Parathyroid adenoma (tissue), 2 donors: Measurements from ENCODE around the gene IFIT5.

Experiments
- H2AFZ ChIP-seq: fragments of 300-600 bp; sonication (generic); one replicate; pipeline ENCODE4 v1.7.0; 2017; ENCODE audit warnings: antibody characterized with exemption, mild to moderate bottlenecking
- H3K27ac ChIP-seq: fragments of 300-600 bp; sonication (generic); one replicate; pipeline ENCODE4 v1.7.0; 2017
- H3K27me3 ChIP-seq: fragments of 300-600 bp; sonication (generic); one replicate; pipeline ENCODE4 v1.7.0; 2017; ENCODE audit warnings: low read length; ENCODE audit not compliant: control insufficient read depth, insufficient read depth
- H3K36me3 ChIP-seq: fragments of 300-600 bp; sonication (generic); one replicate; pipeline ENCODE4 v1.7.0; 2017; ENCODE audit warnings: low read length; ENCODE audit not compliant: control insufficient read depth, insufficient read depth
- H3K4me1 ChIP-seq: fragments of 300-600 bp; sonication (generic); one replicate; pipeline ENCODE4 v1.7.0; 2017; ENCODE audit warnings: control low read depth
- H3K4me2 ChIP-seq: fragments of 300-600 bp; sonication (generic); one replicate; pipeline ENCODE4 v1.7.0; 2017; ENCODE audit warnings: low read length
- H3K4me3 ChIP-seq: fragments of 300-600 bp; sonication (generic); one replicate; pipeline ENCODE4 v1.7.0; 2017; ENCODE audit warnings: low read depth, low read length
- H3K79me2 ChIP-seq: fragments of 300-600 bp; sonication (generic); one replicate; pipeline ENCODE4 v1.7.0; 2017; ENCODE audit warnings: control low read depth
- H3K9ac ChIP-seq: fragments of 300-600 bp; sonication (generic); one replicate; pipeline ENCODE4 v1.7.0; 2017; ENCODE audit warnings: mild to moderate bottlenecking
- H3K9me3 ChIP-seq: fragments of 300-600 bp; sonication (generic); one replicate; pipeline ENCODE4 v1.7.0; 2017; ENCODE audit warnings: low read length; ENCODE audit not compliant: control insufficient read depth
- TF ChIP-seq, protein P1 (sequence below): fragments of 300-600 bp; sonication (generic); IDR thresholded peaks from one replicate; pipeline ENCODE4 v1.7.0; 2017; ENCODE audit warnings: antibody characterized with exemption, mild to moderate bottlenecking
- donor health status: primary hyperparathyroidism.

Gene IFIT5

DNA sequence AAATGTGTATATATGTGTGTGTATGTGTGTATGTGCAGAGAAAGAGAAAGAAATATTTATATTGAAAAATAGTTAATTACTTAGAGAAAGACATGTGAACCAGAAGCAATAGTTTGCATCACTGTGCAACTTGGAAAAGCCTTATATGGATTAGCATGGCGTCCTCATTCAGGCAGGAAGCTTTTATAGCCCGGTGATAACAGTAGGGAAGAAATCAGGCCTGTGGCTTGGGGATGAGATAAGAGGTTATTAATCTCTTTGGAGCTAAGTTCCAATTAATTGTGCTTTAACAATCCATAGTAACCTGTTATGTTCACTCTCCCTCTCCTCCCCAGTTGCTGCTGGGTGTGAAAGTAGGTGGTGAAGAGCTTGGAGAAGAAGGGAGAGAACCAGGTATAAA lies 36.5 kb downstream of the IFIT5 start:
- Histone ChIP-seq H3K9me3 (no peaks in the 10 kb centered on the region), H3K27me3 (no peaks in the 10 kb centered on the region), H3K27ac (no peak overlapping the region), H3K9ac (no peak overlapping the region), H3K79me2 (no peaks in the 10 kb centered on the region), H3K4me3 (no peak overlapping the region), H3K4me2 (no peak overlapping the region), H2AFZ (no peak overlapping the region), H3K4me1 (no peaks in the 10 kb centered on the region), H3K36me3 (no peaks in the 10 kb centered on the region)
- TF ChIP-seq, protein P1, sequence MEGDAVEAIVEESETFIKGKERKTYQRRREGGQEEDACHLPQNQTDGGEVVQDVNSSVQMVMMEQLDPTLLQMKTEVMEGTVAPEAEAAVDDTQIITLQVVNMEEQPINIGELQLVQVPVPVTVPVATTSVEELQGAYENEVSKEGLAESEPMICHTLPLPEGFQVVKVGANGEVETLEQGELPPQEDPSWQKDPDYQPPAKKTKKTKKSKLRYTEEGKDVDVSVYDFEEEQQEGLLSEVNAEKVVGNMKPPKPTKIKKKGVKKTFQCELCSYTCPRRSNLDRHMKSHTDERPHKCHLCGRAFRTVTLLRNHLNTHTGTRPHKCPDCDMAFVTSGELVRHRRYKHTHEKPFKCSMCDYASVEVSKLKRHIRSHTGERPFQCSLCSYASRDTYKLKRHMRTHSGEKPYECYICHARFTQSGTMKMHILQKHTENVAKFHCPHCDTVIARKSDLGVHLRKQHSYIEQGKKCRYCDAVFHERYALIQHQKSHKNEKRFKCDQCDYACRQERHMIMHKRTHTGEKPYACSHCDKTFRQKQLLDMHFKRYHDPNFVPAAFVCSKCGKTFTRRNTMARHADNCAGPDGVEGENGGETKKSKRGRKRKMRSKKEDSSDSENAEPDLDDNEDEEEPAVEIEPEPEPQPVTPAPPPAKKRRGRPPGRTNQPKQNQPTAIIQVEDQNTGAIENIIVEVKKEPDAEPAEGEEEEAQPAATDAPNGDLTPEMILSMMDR = no peak

DNA sequence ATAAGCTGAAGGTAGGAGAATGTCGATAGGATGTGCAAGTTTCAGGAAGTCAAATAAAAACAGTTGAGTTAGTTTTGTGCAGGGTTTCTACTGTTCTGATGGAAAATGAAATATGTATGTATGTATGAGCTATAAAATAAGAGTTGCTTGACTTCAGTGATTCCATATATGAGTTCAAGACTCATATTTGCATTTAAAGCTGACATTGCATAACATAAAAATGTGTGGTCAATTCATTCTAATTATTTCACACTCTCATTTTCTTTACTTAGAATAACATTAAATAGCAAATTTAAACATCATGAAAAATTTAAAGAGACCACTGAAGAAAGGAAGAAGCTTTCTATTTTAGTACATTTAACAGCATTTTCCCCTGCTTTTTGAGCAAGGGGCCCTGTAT lies 37.8 kb downstream of the IFIT5 start:
- Histone ChIP-seq H3K79me2 (no peaks in the 10 kb centered on the region), H2AFZ (no peak overlapping the region), H3K4me2 (no peak overlapping the region), H3K9me3 (no peaks in the 10 kb centered on the region), H3K4me3 (no peak overlapping the region), H3K4me1 (no peaks in the 10 kb centered on the region), H3K9ac (no peak overlapping the region), H3K27ac (no peak overlapping the region), H3K36me3 (no peaks in the 10 kb centered on the region), H3K27me3 (no peaks in the 10 kb centered on the region)
- TF ChIP-seq, protein P1 = no peak

DNA sequence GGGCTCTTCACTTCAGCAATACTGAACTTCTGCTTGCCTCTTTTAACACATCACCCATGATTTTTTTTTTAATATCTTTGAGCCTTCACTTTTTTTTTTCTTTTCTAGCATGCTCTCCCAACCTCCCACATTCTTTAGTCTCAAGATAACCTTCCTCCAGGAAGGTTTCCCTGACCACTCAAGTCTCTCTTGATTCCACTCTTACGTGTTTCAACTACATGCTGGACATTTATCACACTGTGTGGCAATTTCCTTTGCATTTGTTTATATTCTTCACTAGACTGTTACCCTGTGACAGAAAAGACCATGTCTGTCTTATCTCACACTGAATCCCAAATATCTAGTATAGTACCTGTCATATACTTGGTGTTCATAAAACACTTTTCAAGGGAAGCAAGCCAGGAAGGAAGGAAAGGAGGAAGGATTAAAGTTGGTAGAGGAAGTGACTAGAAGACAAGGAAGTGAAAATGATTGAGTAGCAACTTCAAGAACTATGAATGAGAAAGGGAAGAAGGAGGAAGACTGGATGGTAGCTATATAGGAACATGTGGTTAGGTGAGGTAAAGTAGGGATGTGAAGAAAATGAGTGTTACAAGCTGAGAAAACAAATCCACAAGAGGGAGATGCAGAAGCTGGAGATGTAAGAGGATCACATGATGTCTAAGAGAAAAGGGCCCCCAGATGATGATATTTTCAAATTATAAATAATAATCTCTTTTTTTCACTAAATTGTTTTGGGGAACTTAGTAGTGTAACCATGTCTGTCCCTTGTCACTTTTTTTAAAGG lies 40.4 kb downstream of the IFIT5 start:
- Histone ChIP-seq H3K79me2 (no peaks in the 10 kb centered on the region), H3K4me1 (no peaks in the 10 kb centered on the region), H2AFZ (no peak overlapping the region), H3K9ac (no peak overlapping the region), H3K36me3 (no peaks in the 10 kb centered on the region), H3K4me3 (no peak overlapping the region), H3K9me3 (no peaks in the 10 kb centered on the region), H3K4me2 (no peak overlapping the region), H3K27me3 (no peaks in the 10 kb centered on the region), H3K27ac (no peak overlapping the region)
- TF ChIP-seq, protein P1 = no peak

DNA sequence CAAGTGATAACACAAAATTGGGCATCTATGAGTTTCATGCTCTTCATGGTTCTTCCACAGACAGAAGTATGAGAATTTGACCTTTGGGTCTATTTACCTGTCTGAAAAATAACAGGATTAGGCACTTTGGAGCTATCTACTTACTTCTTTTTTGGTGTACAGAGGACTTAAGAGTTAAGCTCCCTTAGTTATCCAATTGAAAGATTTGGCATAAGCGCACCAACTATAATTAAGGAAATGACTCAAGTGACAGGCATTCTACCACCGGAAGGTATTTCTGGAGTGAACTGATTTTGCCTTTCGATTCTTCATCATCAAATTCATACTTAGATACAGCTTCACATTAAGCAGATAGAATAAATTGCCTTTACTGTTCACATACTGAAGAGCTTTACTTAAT lies 43.9 kb downstream of the IFIT5 start:
- Histone ChIP-seq H3K4me2 (no peak overlapping the region), H3K9ac (no peak overlapping the region), H3K4me1 (no peaks in the 10 kb centered on the region), H3K36me3 (no peaks in the 10 kb centered on the region), H2AFZ (no peak overlapping the region), H3K27ac (no peak overlapping the region), H3K9me3 (no peaks in the 10 kb centered on the region), H3K79me2 (no peaks in the 10 kb centered on the region), H3K4me3 (no peak overlapping the region), H3K27me3 (no peaks in the 10 kb centered on the region)
- TF ChIP-seq, protein P1 = no peak

DNA sequence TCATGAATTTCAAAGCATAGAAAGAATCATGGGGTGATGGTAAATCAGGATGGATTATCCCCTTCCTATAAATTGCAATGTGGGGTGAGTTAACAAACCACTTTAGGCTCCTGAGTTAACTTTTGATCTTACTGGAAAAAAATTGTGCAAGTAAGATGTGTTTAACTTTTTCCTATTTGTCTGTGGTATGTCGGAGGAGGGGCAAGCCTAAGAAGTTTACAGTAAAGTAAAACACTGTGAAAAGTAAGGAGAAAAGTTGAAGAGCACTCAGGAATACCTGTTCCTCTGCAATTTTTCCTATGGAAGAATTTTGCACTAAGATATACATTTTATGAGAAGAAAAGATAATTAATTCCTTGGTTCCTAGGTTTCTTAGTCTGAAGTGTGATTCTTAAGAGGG lies 44.4 kb downstream of the IFIT5 start:
- Histone ChIP-seq H3K9me3 (no peaks in the 10 kb centered on the region), H2AFZ (no peak overlapping the region), H3K4me2 (no peak overlapping the region), H3K4me3 (no peak overlapping the region), H3K27me3 (no peaks in the 10 kb centered on the region), H3K36me3 (no peaks in the 10 kb centered on the region), H3K4me1 (no peaks in the 10 kb centered on the region), H3K27ac (no peak overlapping the region), H3K9ac (no peak overlapping the region), H3K79me2 (no peaks in the 10 kb centered on the region)
- TF ChIP-seq, protein P1 = no peak
